H1 (cell line): ENCODE measurements around the gene NEURL1B. TPM values are rescaled to one million over a fixed set of nuclear protein-coding genes. Genes with fewer than 3 reads are reported as not detected.

Source experiments
- CTCF ChIA-PET: fragments of 300-600 bp; sonication (Branson Sonifier 250); formaldehyde crosslinking; loops from one replicate; lab custom pipeline; 2021; ENCODE audit not compliant: partially characterized antibody; lab: Charles Lee
- POLR2A ChIA-PET: fragments of 300-600 bp; sonication (Branson Sonifier 250); formaldehyde crosslinking; loops from one replicate; lab custom pipeline; 2021; ENCODE audit warnings: inconsistent platforms; ENCODE audit not compliant: partially characterized antibody; lab: Charles Lee
- DNase-seq, 2 experiments: peaks; one replicate each; pipeline versions ENCODE4 v3.0.0 to v3.0.0-alpha.2; 2010 to 2022; ENCODE audit warnings: low spot score in 2 of 2, low read depth in 1 of 2, mixed read lengths in 1 of 2
- FAIRE-seq: peaks from 2 replicates; lab custom pipeline; 2011; peaks lifted over from hg19 to GRCh38; lab: Jason Lieb, UNC
- H2AFZ ChIP-seq: 2 replicates; pipeline ENCODE4 v1.8.1; 2012; ENCODE audit warnings: low read length, inconsistent platforms
- H2AK5ac ChIP-seq: 2 replicates; pipeline ENCODE4 v1.6.1; 2013; ENCODE audit warnings: low read depth, low read length
- H2BK120ac ChIP-seq: replicated peaks from 2 replicates; pipeline ENCODE3; 2013; ENCODE audit warnings: low read depth, low read length, inconsistent platforms
- H2BK12ac ChIP-seq: 2 replicates; pipeline ENCODE4 v1.6.1; 2013; ENCODE audit warnings: low read depth, low read length
- H2BK15ac ChIP-seq: 2 replicates; pipeline ENCODE4 v1.6.1; 2013; ENCODE audit warnings: low read length
- H2BK20ac ChIP-seq: 2 replicates; pipeline ENCODE4 v1.6.1; 2013; ENCODE audit warnings: low read length
- H2BK5ac ChIP-seq: 2 replicates; pipeline ENCODE4 v1.6.1; 2013; ENCODE audit warnings: low read depth, low read length
- H3K14ac ChIP-seq: 2 replicates; pipeline ENCODE4 v1.6.1; 2013; ENCODE audit warnings: inconsistent platforms; ENCODE audit not compliant: insufficient read length
- H3K18ac ChIP-seq: 2 replicates; pipeline ENCODE4 v1.6.1; 2013; ENCODE audit warnings: low read length; ENCODE audit errors: extremely low read depth
- H3K23ac ChIP-seq: 2 replicates; pipeline ENCODE4 v1.6.1; 2013; ENCODE audit warnings: inconsistent platforms; ENCODE audit not compliant: insufficient read length
- H3K23me2 ChIP-seq: 2 replicates; pipeline ENCODE4 v1.6.1; 2013; ENCODE audit warnings: low read depth, low read length
- H3K27ac ChIP-seq: 2 replicates; pipeline ENCODE4 v1.6.1; 2011; ENCODE audit warnings: low read depth, low read length, inconsistent platforms
- H3K27me3 ChIP-seq, 4 experiments: replicated peaks in 1 of 4; 1 replicate in 1 of 4; 2 replicates in 3 of 4; pipeline versions ENCODE4 v1.6.1 to v1.8.1; 2011 to 2013; ENCODE audit warnings: low read length in 3 of 4, mild to moderate bottlenecking in 3 of 4, inconsistent platforms in 2 of 4, mixed read lengths in 2 of 4, moderate library complexity in 1 of 4; ENCODE audit not compliant: control insufficient read depth in 3 of 4, insufficient read depth in 3 of 4; ENCODE audit errors: extremely low read depth in 1 of 4
- H3K36me3 ChIP-seq, 4 experiments: 2 replicates each; pipeline versions ENCODE4 v1.6.1 to v1.8.1; 2011 to 2013; ENCODE audit warnings: mild to moderate bottlenecking in 4 of 4, low read length in 3 of 4, moderate library complexity in 2 of 4, control low read depth in 1 of 4, inconsistent platforms in 1 of 4; ENCODE audit not compliant: insufficient read depth in 4 of 4, control insufficient read depth in 2 of 4
- H3K4ac ChIP-seq: replicated peaks from 2 replicates; pipeline ENCODE3; 2013; ENCODE audit warnings: low read length, low read depth, mixed read lengths, inconsistent platforms; ENCODE audit not compliant: insufficient read length
- H3K4me1 ChIP-seq, 4 experiments: replicated peaks in 1 of 4; 1 replicate in 1 of 4; 2 replicates in 3 of 4; pipeline versions ENCODE4 v1.6.1 to v1.8.1; 2011 to 2013; ENCODE audit warnings: low read length in 3 of 4, inconsistent platforms in 2 of 4, mixed read lengths in 1 of 4; ENCODE audit not compliant: insufficient read depth in 4 of 4, control insufficient read depth in 3 of 4
- H3K4me2 ChIP-seq, 2 experiments: 2 replicates each; pipeline versions ENCODE4 v1.6.1 to v1.8.1; 2011 to 2013; ENCODE audit warnings: low read depth in 2 of 2, low read length in 2 of 2, control low read depth in 1 of 2, inconsistent platforms in 1 of 2, mild to moderate bottlenecking in 1 of 2; ENCODE audit not compliant: insufficient read depth in 1 of 2
- H3K4me3 ChIP-seq, 4 experiments: fragments of 200-600, 300-600 bp in 1 of 4; sonication (generic), shearing (Covaris generic), sonication (Bioruptor Twin) in 1 of 4; 2 replicates each; pipeline versions ENCODE4 v1.5.1 to v1.8.1; 2011 to 2016; ENCODE audit warnings: low read length in 4 of 4, low read depth in 3 of 4, control low read depth in 2 of 4, inconsistent platforms in 2 of 4, mild to moderate bottlenecking in 2 of 4, mixed read lengths in 1 of 4, moderate library complexity in 1 of 4; ENCODE audit not compliant: insufficient read depth in 2 of 4; ENCODE audit errors: extremely low read depth in 1 of 4
- H3K56ac ChIP-seq: replicated peaks from 2 replicates; pipeline ENCODE3; 2013; ENCODE audit warnings: low read depth, mild to moderate bottlenecking, mixed read lengths, low read length, inconsistent platforms; ENCODE audit not compliant: insufficient read length
- H3K79me1 ChIP-seq: 2 replicates; pipeline ENCODE4 v1.6.1; 2013; ENCODE audit warnings: low read depth, low read length, control low read depth
- H3K79me2 ChIP-seq, 2 experiments: 2 replicates each; pipeline versions ENCODE4 v1.6.1 to v1.8.1; 2012 to 2013; ENCODE audit warnings: low read length in 2 of 2, mild to moderate bottlenecking in 2 of 2, inconsistent platforms in 1 of 2; ENCODE audit not compliant: insufficient read depth in 2 of 2, control insufficient read depth in 1 of 2
- H3K9ac ChIP-seq, 4 experiments: replicated peaks in 1 of 4; 1 replicate in 1 of 4; 2 replicates in 3 of 4; pipeline versions ENCODE4 v1.6.1 to v1.8.1; 2011 to 2013; ENCODE audit warnings: low read depth in 3 of 4, low read length in 3 of 4, control low read depth in 2 of 4, mild to moderate bottlenecking in 2 of 4, moderate library complexity in 2 of 4, inconsistent platforms in 1 of 4; ENCODE audit errors: extremely low read depth in 1 of 4
- H3K9me3 ChIP-seq, 2 experiments: 2 replicates each; pipeline versions ENCODE4 v1.6.1 to v1.8.1; 2012 to 2013; ENCODE audit warnings: mild to moderate bottlenecking in 2 of 2, moderate library complexity in 2 of 2, control low read depth in 1 of 2, inconsistent platforms in 1 of 2, low read depth in 1 of 2, low read length in 1 of 2, mixed read lengths in 1 of 2; ENCODE audit not compliant: insufficient read depth in 2 of 2
- H4K20me1 ChIP-seq, 2 experiments: replicated peaks in 1 of 2; 2 replicates each; pipeline versions ENCODE3 to v1.8.1; 2011 to 2013; ENCODE audit warnings: inconsistent platforms in 2 of 2, low read length in 2 of 2, mild to moderate bottlenecking in 1 of 2; ENCODE audit not compliant: insufficient read depth in 2 of 2, control insufficient read depth in 1 of 2
- H4K5ac ChIP-seq: 2 replicates; pipeline ENCODE4 v1.6.1; 2013; ENCODE audit warnings: low read length, low read depth, mixed read lengths, inconsistent platforms; ENCODE audit not compliant: insufficient read length
- H4K8ac ChIP-seq: 2 replicates; pipeline ENCODE4 v1.8.0; 2013; ENCODE audit warnings: mild to moderate bottlenecking, moderate library complexity, low read length, inconsistent platforms; ENCODE audit not compliant: insufficient read depth; ENCODE audit errors: extremely low read depth
- H4K91ac ChIP-seq: replicated peaks from 2 replicates; pipeline ENCODE3; 2013; ENCODE audit warnings: low read length, mixed read lengths, inconsistent platforms; ENCODE audit not compliant: insufficient read length
- POU5F1 ChIP-seq: IDR thresholded peaks from 2 replicates; pipeline ENCODE4 v1.6.1; 2011; ENCODE audit warnings: low read depth, mild to moderate bottlenecking, low read length, moderate library complexity
- TAF1 ChIP-seq: IDR thresholded peaks from 2 replicates; pipeline ENCODE4 v1.6.1; 2011; ENCODE audit warnings: mild to moderate bottlenecking, low read depth, low read length
- TAF7 ChIP-seq: optimal IDR thresholded peaks from 2 replicates; pipeline ENCODE3; 2011; ENCODE audit warnings: low read depth, mild to moderate bottlenecking, inconsistent platforms, low read length, moderate library complexity, borderline replicate concordance
- WGBS, 2 experiments: shearing (Covaris generic) in 1 of 2; methylation state at CpG; one replicate each; pipeline versions ENCODE4 v1.1.6 to v1.1.7; 2013 to 2015; ENCODE audit warnings: low lambda C conversion rate in 2 of 2, mixed read lengths in 2 of 2, inconsistent platforms in 1 of 2, low coverage in 1 of 2, missing lambda C conversion rate in 1 of 2; ENCODE audit not compliant: insufficient replicate concordance in 2 of 2, insufficient coverage in 1 of 2, insufficient read length in 1 of 2; ENCODE audit errors: extremely low coverage in 1 of 2, missing lambda C conversion rate in 1 of 2; 5-methylcytosine and 5-hydroxymethylcytosine counted together
- polyA plus RNA-seq, 7 experiments: library from polyadenylated mRNA; depleted of rRNA in 3 of 7; stranded (reverse) in 5 of 7; unstranded in 2 of 7; fragments of >200 nt in 5 of 7; fragments of 200-250 nt in 2 of 7; gene quantifications; 1 replicate in 5 of 7; 2 replicates in 1 of 7; 4 replicates in 1 of 7; pipeline versions ENCODE4 v1.2.1 to v1.2.3, GENCODE V29; 2011 to 2013; ENCODE audit warnings: missing spikeins in 2 of 7, mixed read lengths in 2 of 7
- total RNA-seq: library from RNA; stranded (reverse); fragmentation: NEBNext Ultra II Directional; extraction: Animal tissue kit (Norgen Biotek cat#: 25700); gene quantifications from 2 replicates; pipeline ENCODE4 v1.2.1, GENCODE V29; 2021

The NEURL1B gene
- total and polyA plus RNA-seq, 2 of the 8 experiments (the other 6 are each of a cell fraction or from before 2014, with no cell fraction given): 3.3 to 6.1 TPM

GRCh38 chr5:172719211-172719610, 78.1 kb downstream of the NEURL1B start:
- H2AFZ ChIP-seq: no peak overlapping the region
- no peak overlapping the region for H3K4ac ChIP-seq
- peaks cover 0 to 3% (median 2%) of the 10 kb centered on the region in 4 experiments; a peak in 2 of 7 replicates for H3K4me1 ChIP-seq
- H3K9ac ChIP-seq: no peak overlapping the region
- no peak overlapping the region for H3K23ac ChIP-seq
- peaks cover 0 to 14% (median 8%) of the 10 kb centered on the region in 4 experiments; a peak in 4 of 7 replicates for H3K27me3 ChIP-seq
- no peak overlapping the region for H3K18ac ChIP-seq
- H3K23me2 ChIP-seq: peaks cover 8% of the 10 kb centered on the region; the same call in 1 of the 2 replicates
- H3K79me2 ChIP-seq: no peaks in the 10 kb centered on the region
- no peak overlapping the region for H3K4me3 ChIP-seq
- 85% methylated on average over 4 of the region's 4 CpGs; no CpG with 5 or more reads in 1 of the 2 experiments for WGBS, 2 experiments
- no peak overlapping the region for H4K8ac ChIP-seq
- no peak overlapping the region for H2BK12ac ChIP-seq
- H3K4me2 ChIP-seq: no peak overlapping the region
- no peak overlapping the region for H3K14ac ChIP-seq
- H3K9me3 ChIP-seq: no peaks in the 10 kb centered on the region
- no peak for FAIRE-seq
- H2BK5ac ChIP-seq: no peak overlapping the region
- H3K27ac ChIP-seq: no peak overlapping the region
- H2AK5ac ChIP-seq: no peak overlapping the region
- H3K36me3 ChIP-seq: no peaks in the 10 kb centered on the region
- POLR2A ChIA-PET: interaction anchor here (2.0 kb wide), 1 partner anchor 52 kb away, joined by 10 read pairs; the partner anchor contains the start of gene DUSP1
- H3K79me1 ChIP-seq: no peaks in the 10 kb centered on the region
- no peak overlapping the region for H4K91ac ChIP-seq
- DNase-seq: no peak
- H4K20me1 ChIP-seq: peaks cover 2 to 4% of the 10 kb centered on the region in 2 experiments
- H4K5ac ChIP-seq: no peak overlapping the region
- no peak overlapping the region for H2BK20ac ChIP-seq
- H2BK120ac ChIP-seq: no peak overlapping the region
- no peak overlapping the region for H3K56ac ChIP-seq
- CTCF ChIA-PET: interaction anchor here (0.8 to 1.4 kb wide), 2 partner anchors 71 to 192 kb away, joined by 3 to 4 read pairs; no protein-coding TSS in a partner anchor
- H2BK15ac ChIP-seq: no peak overlapping the region
- TF ChIP-seq POU5F1: no peak
- TF ChIP-seq TAF7: no peak
- TF ChIP-seq TAF1: no peak
